HG02840 (cell line): ENCODE results near the gene SLC5A6.
"Not testable (repeated sequence)": the region's sequence is repeated elsewhere in the genome, so short reads cannot be mapped to it uniquely, and the experiment has no call there.

Experiments
- ATAC-seq: cut with Tn5 transposase; IDR thresholded peaks from one replicate; pipeline ENCODE4 v1.9.1; 2021; ENCODE audit warnings: mild to moderate bottlenecking, moderate library complexity, moderate number of reproducible peaks; ENCODE audit not compliant: unreplicated experiment, low FRiP score

SLC5A6 gene

GRCh38 chr2:27177441-27178351, 34.4 kb downstream of the SLC5A6 start:
- no peak for ATAC-seq

GRCh38 chr2:27175781-27176180, 36.3 kb downstream of the SLC5A6 start:
- not testable (repeated sequence) for ATAC-seq

DNA sequence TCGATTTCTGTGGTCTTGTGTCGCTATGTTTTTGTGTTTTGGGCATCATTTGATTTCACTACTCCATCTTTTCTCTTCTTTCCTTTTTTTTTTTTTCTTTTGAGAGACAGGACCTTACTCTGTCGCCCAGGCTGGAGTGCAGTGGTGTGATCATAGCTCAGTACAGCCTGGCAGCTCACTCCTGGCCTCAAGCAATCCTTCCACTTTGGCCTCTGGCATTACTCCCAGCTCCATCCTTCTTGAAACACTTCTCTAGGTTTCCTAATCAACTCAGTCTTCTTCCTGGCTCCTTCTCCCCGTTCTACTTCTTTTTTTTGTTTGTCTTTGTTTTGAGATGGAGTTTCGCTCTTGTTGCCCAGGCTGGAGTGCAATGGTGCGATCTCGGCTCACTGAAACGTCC, 36.7 kb downstream of the SLC5A6 start:
- ATAC-seq: no peak

DNA sequence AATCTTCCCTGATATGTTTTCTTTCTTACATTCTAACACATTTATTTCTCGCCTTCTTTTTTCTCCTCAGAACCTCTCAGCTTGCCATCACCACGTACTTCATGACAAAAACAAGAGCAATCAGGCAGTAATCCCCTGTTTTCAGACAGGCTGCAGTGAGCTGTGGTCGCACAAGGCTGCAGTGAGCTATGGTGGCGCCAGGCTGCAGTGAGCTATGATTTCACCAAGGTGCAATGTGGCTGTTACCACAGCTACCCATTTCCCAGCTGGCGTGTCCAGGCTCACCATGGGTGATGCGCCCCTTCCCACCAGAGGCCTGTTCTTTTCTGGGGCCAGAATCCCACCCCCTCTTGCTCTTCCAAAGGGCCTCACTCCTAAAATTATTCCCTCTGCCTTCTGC, 37.4 kb downstream of the SLC5A6 start:
- no peak for ATAC-seq

DNA sequence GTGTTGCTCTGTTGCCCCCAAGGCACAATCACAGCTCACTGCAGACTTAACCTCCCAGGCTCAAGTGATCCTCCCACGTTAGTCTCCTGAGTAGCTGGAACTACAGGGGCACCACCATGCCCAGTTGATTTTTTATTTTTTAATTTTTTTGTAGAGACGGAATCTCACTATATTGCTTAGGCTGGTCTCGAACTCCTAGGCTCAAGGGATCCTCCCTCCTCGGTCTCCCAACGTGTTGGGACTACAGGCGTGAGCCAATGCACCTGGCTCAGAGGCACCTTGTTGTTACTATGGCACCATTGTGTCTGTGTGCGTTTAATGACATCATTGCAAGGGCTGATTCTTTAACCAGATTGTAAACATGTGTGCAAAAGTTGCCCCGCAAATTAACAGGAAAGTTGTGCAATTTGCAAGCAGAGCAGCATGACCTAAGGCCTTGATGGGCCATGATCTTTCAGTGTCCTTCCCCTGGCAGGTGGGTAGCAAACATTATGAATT, 40.7 kb downstream of the SLC5A6 start:
- ATAC-seq: no peak

- no peak for ATAC-seq
Observed at GRCh38 chr2:27170581-27171337, 41.3 kb downstream of the SLC5A6 start.

- ATAC-seq: no peak
Observed at GRCh38 chr2:27164960-27165763, 46.9 kb downstream of the SLC5A6 start.

- no peak for ATAC-seq
Observed at GRCh38 chr2:27162151-27163121, 49.6 kb downstream of the SLC5A6 start.

GRCh38 chr2:27160191-27160590, 51.9 kb downstream of the SLC5A6 start:
- ATAC-seq: no peak

GRCh38 chr2:27159271-27159670, 52.8 kb downstream of the SLC5A6 start:
- ATAC-seq: no peak

GRCh38 chr2:27158468-27158867, 53.6 kb downstream of the SLC5A6 start:
- no peak for ATAC-seq

DNA sequence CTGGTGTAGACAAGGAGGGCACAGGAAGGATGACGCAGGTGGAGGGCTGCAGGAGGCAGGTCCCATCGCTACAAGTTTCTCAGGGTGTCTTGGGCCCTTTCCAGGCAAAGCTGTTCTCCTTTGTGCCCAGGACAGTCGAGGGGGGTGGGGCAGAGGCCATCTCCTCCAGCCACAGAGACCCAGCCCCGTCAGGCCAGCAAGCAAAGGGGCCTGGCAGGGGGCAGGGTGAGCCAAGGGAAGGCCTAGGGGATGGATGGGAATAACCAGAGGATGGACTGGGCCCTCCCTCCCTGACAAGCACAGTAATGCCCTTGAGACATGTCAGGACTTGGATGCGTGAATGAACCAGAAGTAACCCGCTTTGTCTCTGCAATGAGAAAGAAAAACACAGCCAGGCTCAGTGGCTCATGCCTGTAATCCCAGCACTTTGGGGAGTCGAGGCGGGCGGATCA, 57.0 kb downstream of the SLC5A6 start:
- no peak for ATAC-seq

- ATAC-seq: no peak
Observed at GRCh38 chr2:27154488-27154887, 57.6 kb downstream of the SLC5A6 start.

DNA sequence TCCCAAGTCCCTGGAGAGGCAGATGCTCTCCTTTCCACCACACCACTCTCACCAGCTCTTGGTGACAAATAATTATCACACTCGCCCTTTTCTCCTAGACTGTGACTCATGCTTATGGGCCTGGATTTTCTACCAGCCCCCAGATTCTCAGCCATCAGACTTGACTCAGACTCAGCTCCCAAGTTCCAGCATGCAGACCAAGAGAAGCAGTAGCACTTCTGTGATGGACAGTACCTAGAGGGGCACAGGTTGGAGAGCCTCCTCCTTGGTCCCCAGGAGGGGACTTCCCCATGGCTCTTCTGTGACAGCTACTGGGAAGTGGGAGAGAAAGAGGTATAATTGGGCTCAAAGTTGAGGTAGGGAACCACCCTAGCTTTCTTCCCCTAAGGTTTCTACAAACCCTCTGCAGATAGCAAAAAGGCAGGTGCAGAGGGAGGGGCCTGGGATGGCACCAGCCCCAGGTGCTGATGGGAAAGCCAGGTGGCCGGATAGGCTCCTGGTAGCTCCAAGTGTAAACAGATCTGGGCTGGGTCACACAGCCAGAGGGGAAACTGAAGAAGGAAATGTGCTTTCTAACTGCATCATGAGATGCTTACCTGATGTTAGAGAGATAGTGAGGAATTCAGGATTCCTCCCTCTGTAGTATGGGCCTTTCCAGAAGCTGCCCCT, 59.1 kb downstream of the SLC5A6 start:
- ATAC-seq: no peak

DNA sequence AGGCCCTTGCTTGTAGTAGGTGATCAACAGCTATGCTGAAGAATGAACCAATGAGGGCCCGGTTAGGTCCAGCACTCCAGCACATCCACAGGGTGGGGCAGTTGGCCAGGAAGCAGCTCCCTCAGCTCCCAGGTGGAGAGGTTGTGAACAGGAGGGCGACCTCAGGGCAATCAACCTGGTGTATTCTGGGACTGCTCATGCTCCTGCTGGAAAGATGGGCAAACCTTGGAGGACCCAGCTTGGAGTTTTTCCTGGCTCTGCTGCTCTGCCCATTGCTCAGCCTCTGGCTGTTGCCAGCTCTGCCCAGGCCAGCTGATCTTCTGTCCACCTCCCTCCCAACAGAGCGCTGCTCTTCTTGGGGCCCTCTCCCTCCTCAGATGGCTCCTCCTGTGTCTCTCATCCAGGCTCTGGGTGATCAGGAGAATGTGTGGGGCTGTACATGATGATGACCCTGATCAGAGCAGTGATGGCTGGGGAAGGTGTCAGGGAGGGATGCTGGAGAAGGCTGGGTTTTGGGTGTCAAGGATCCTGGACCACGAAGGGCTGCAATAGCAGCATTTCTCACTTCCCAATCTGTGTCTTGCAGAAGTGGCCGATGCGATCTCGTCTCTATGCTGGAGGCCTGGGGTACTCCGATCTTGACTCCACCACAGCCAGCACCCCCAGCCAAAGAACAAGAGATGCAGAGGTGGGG, 59.8 kb downstream of the SLC5A6 start:
- ATAC-seq: no peak

- ATAC-seq: no peak
Observed at GRCh38 chr2:27150639-27151230, 61.3 kb downstream of the SLC5A6 start.
